Activated CD4-positive, alpha-beta T cell treated with anti-CD3 and anti-CD28 coated beads for 48 hours (primary cell): ENCODE results near the gene RASL11B.

Experiments
- DNase-seq: peaks from one replicate; pipeline ENCODE4 v3.0.0-alpha.2; 2020

Gene RASL11B

GRCh38 chr4:52843958-52844357, 18.2 kb upstream of the RASL11B start:
- no peak for DNase-seq

DNA sequence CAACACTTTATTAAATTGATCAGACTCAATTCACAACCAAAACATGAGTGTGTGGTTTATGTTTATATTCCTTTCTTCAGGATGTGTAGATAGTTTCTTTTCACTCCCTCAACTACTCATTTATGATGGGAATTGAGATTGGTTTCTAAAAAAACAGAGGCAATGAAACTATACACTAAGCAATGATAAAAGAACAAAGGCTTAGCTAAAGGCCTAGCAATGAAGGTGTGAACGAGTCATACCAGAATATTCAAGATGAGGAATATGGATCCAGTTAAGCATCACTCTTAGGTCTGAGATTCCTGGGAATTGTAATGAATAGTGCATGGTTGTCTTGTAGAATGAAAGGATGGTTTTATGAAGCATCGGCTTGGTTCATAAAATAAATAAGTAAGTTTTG, 17.5 kb upstream of the RASL11B start:
- DNase-seq: no peak

DNA sequence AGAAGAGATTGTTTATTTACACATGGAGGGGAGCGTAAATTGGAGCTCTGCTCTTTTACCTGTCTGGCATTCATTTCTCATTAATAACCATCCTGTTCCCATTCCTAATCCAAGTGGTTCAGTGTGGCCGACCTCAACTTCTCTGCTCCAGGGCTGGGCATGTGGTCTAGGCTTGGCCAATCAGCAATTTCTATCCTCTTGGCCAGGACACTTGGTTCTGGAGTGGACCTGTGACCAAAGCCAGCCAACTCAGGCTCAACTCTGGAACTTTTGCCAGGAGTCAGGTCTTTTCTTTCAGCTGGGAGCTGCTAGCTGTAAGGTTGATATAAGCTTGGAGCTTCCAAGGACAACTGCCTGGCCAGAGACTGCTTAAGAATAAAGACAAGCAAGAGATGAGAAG, 15.6 kb upstream of the RASL11B start:
- DNase-seq: no peak

DNA sequence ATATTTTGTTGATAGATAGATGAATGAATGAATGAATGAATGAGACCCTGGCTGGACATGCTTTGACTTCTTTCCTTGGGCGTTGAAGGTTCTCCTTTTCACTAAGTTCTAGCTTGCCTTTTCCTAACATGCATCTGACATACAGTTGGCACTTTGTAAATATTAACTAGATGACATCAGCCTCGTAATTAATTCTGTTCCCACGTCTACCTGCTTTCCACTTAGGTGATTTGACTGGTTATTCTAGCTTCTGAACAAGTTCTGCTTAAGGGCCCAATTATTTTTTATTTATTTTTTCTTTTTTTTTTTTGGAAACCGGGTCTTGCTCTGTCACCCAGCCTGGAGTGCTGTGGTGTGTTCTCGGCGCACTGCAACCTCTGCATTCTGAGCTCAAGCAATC, 13.9 kb upstream of the RASL11B start:
- DNase-seq: no peak

GRCh38 chr4:52850406-52851124, 11.6 kb upstream of the RASL11B start:
- no peak for DNase-seq

DNA sequence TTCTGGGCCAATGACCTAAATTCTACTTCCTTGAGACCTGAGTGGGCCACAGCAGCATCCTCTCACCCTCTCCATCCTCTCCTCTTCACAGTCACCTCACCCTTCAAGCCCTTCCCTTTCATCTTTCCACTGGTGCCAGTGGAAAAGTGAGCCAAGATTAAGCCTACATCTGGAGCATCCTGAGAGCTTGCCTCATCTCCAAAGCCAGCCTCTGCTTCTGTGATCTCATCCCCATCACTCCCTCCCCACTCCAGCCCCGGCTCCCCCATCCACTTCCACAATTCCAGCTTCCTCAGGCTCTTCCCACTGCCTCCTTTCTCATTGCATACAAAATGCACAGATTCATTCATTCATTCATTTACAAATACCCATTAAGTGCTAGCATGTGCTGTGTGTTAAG, 10.1 kb upstream of the RASL11B start:
- no peak for DNase-seq

GRCh38 chr4:52852711-52853110, 9.4 kb upstream of the RASL11B start:
- DNase-seq: no peak

DNA sequence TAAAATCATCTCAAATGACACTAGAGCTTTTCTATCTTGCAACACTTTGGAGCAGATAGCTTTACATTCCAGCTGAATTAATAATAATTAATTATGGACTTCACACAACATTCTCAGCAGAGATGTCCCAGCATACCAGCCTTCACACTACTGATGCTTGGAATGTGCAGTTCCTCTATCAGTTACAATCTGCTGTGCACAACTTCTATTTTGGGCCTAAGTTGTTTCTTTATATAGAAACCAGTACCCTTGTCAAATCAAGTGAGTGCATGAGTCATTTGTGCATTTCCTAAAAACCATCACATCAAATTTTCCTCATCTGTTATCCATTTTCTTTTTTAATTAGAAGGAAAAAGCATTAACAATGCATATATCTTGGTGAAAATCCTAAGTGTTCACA, 8.8 kb upstream of the RASL11B start:
- DNase-seq: no peak

DNA sequence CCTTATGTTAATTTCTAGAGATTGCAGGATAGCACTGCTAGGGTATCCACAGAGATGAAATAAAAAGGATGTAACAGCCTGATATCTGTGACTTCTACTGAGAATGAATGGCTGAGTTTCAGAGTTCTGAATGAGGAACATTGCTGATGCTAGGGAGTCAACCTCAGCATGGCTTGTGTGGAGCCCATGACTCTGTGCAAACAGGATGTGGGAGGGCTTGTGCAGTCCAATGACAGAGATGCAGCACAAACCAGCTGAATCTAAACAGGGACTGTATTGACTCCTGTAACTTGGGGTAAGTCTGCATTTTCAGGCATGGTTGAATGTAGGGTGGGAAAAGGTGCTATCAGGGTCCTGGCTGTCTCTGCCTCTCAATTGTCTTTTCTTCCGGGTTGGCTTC, 5.3 kb upstream of the RASL11B start:
- no peak for DNase-seq

GRCh38 chr4:52860361-52860760, 1.8 kb upstream of the RASL11B start:
- no peak for DNase-seq

- no peak for DNase-seq
Observed at GRCh38 chr4:52861171-52861823, 820 bp upstream of the RASL11B start.

- DNase-seq: no peak
Observed at GRCh38 chr4:52862639-52863161, 583 bp downstream of the RASL11B start.

DNA sequence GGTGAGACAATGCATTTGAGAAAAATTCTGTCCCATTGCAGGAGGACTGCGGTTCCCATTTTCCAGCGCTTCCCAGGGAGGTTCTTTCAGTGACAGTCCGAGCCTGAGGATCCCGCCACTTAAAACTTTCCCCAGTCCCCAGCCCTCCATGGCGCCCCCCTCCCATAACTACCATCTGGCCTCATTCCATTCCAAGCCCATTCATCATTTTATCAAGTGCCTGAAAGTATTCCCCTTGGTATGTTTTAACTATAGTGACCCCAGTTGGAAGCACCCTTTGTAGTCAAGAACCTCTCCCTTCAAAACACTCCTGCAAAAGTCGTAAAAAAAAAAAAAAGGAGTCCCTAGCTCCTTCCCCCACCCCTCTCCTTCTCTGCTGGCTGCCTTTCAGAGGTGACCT, 1.2 kb downstream of the RASL11B start:
- DNase-seq: no peak

DNA sequence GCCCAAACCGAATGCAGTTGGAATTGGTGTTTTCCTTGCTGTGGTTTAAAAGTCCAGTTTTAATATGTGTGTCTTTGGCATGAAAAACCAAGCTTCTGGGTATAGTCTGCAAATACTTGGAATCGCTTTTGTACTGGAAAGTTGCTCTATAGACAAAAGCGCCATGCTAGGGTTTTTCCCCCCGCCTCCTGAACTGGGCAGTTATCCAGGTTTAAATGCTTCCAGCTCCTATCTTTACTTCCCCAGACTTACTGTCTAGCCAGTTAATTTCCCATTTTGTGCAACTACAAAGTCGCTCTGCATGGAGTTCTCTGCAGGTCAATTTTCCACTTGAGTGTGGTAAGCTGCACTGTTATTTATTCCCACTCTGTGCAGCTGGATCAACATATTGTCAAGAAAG, 2.7 kb downstream of the RASL11B start:
- no peak for DNase-seq

- DNase-seq: no peak
Observed at GRCh38 chr4:52865300-52865699, 3.2 kb downstream of the RASL11B start.

DNA sequence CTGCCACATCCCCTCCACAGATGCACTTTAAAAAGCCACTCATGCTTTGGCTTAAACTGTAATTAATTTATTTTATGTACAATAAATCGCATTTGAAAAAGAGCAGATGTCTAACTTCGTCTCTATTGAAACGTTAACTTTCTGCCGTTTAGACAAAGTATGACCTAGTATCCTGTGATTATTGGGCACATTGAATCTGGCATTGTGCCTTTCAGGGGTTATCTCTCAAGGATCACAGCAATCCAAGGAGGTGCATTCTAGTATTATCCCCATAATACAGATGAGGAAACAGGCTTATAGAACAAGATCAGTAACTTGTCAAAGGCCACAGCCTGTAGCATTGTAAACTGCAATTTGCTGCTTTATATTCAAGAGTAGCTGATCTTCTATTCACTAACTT, 4.6 kb downstream of the RASL11B start:
- no peak for DNase-seq

DNA sequence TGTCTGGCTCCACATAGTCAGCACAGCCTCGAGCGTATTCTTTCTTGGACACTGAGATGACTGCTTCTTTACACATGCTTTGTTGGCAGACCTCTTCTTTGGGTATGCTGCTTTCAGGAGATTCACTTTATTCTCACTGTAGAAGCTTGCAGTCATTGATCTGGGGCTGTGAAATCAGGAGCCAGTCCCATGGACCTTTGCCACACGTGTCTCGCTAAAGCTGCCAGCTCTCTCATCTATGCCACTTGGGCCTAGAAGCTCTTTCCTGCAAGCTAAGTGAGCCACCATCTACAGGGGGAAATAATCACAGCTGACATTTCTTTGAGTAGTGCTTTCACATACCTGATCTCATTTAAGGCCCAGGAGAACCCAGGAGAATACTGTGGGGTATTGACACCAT, 5.0 kb downstream of the RASL11B start:
- DNase-seq: no peak

- DNase-seq: no peak
Observed at GRCh38 chr4:52868133-52868532, 6.0 kb downstream of the RASL11B start.

GRCh38 chr4:52869196-52869595, 7.1 kb downstream of the RASL11B start:
- DNase-seq: no peak

DNA sequence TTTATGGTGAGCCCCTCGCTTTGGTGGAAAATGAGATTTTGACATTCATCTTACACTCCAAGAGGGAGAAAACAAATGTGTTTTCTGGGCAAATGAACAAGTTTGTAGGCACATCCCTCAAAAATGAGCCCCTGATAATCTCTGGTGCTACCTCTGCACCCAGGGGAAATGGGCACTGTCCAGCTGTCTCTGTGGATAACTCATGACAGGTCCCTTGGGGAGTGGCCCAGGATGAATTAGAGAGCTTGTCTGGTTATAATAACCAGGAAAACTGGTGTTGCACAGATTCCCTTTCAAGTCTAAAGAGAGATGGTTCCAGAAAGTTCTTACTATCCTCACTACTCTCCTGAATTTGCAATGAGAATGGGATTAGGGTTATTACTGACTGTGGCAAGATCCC, 7.5 kb downstream of the RASL11B start:
- no peak for DNase-seq

- DNase-seq: no peak
Observed at GRCh38 chr4:52870225-52870624, 8.1 kb downstream of the RASL11B start.

GRCh38 chr4:52873191-52873590, 11.1 kb downstream of the RASL11B start:
- no peak for DNase-seq

DNA sequence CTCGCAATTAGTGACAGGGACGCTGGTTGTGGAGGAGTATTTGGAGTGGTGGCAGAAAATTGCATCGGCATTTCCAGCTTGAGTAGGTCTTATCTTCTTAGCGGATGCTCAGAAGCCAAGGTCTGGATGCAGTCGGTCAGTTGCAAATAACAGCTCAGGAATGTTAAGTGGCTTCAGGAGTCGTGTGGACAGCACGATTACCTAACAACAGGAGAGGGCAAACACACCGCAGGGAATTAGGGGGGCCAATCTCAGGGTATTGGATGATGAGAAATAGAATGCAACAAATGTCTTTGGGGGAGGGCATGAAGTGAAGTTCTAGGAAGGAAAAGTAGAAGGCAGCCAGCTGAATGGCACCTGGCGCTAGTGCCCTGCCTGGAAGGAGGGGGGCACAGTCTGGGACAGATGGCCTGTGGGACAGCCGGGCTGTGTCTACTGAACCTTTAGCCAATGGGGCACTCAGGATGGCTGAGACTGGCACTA, 11.8 kb downstream of the RASL11B start:
- DNase-seq: no peak

GRCh38 chr4:52874948-52875347, 12.8 kb downstream of the RASL11B start:
- no peak for DNase-seq

- no peak for DNase-seq
Observed at GRCh38 chr4:52876069-52876468, 14.0 kb downstream of the RASL11B start.
